ENCODE results near the gene ADGRL1. TPM values are rescaled to one million over a fixed set of nuclear protein-coding genes. Genes with fewer than 3 reads are reported as not detected.

The ADGRL1 gene
- total and polyA plus RNA-seq, 4 experiments from 2014 or later: 0.55 to 22.0 (median 10.3) TPM

DNA sequence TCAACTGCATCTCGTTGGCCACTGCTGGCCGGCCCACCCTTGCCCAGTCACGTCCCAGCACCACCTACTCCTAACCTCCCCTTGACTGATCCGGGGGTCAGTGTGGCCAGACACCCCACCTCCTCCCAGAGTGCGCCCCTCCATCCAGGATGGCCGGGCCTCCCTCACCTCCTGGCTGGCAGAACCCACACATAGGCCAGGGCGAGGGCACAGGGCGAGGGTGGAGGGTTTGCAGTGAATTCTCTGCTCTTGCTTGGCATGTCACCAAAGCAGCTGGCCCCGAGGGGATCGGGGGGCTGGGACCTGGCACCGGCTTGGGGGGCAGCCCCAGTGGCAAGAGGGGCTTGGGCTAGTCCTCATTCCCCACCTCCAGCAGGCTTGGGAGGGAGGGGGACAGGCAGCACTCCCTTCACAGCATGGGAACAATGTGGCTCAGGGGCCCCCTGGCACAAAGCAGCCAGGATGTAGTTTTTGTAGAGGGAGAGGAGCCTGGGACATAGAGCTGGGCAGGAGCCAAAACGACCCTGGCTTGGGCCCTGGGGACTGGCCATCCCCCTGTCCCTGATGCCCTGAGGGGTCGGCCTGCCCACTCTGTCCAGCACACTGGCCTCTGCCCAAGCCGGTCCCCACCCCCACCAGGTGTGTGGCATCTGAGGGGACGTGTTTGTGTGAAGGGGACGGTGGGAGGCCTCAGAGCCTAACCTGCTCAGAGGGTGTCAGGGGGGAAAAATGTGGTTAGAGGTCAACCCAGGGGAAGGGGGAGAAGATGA is 41.1 kb downstream of the ADGRL1 start:
- Histone ChIP-seq H3K27ac (ENCODE audit: low read depth, low read length) (no peak overlapping the region), H3K27me3 (ENCODE audit: insufficient read depth, low read length) (no peaks in the 10 kb centered on the region), H3K9me3 (ENCODE audit: control insufficient read depth in 1 of 2, low read length in 2 of 2) (no peaks in the 10 kb centered on the region), H3K4me3 (ENCODE audit: low read length in 2 of 2) (no peak overlapping the region), H3K4me1 (ENCODE audit: insufficient read depth, low read length) (peaks cover 26% of the 10 kb centered on the region), H3K36me3 (ENCODE audit: insufficient read depth, low read length) (no peaks in the 10 kb centered on the region)
- no peak for DNase-seq
- Mint-ChIP-seq H3K36me3 (peaks cover under 1 to 1% of the 10 kb centered on the region in 2 donors), H3K4me3 (no peak overlapping the region), H3K4me1 (peaks cover 15 to 30% (median 23%) of the 10 kb centered on the region in 4 donors), H3K27ac (peak overlapping the region in 1 of 7 donors; percentile 42), H3K9me3 (no peaks in the 10 kb centered on the region), H3K27me3 (no peaks in the 10 kb centered on the region)
- ChIA-PET CTCF (ENCODE audit: partially characterized antibody) (interaction anchor here (0.5 kb wide), 1 partner anchor 111 kb away, joined by 3 read pairs; no protein-coding TSS in a partner anchor), POLR2A (ENCODE audit: partially characterized antibody) (no interaction called here)
- intact Hi-C loops (cut with micrococcal nuclease): no loop called here

DNA sequence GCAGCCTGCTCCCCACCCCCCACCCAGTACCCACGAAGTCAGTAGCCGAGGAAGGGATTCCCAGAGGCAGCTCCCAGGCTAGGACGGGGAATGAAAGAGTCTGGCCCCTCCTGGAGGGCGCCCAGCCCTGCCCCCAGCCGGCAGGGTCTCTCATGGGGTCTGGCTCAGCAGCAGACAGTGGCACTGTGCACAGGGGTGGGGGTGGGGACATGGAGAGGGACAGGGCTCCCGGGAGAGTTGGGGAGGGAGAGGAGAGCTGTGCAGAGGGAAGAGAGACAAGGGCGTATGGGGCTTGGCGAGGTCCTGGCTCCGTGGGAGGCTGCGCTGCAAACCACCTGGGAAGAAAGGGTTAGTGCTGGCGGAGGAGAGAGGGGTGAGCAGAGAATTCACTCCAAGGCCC is 41.9 kb downstream of the ADGRL1 start:
- Histone ChIP-seq H3K27me3 (ENCODE audit: insufficient read depth, low read length) (no peaks in the 10 kb centered on the region), H3K9me3 (ENCODE audit: control insufficient read depth in 1 of 2, low read length in 2 of 2) (no peaks in the 10 kb centered on the region), H3K4me1 (ENCODE audit: insufficient read depth, low read length) (peaks cover 26% of the 10 kb centered on the region), H3K36me3 (ENCODE audit: insufficient read depth, low read length) (no peaks in the 10 kb centered on the region), H3K4me3 (ENCODE audit: low read length in 2 of 2) (no peak overlapping the region), H3K27ac (ENCODE audit: low read depth, low read length) (no peak overlapping the region)
- DNase-seq: no peak
- CTCF ChIA-PET (ENCODE audit: partially characterized antibody): no interaction called here
- Mint-ChIP-seq H3K4me1 (peaks cover 15 to 30% (median 23%) of the 10 kb centered on the region in 4 donors), H3K27me3 (no peaks in the 10 kb centered on the region), H3K9me3 (no peaks in the 10 kb centered on the region), H3K4me3 (no peak overlapping the region), H3K27ac (no peak overlapping the region), H3K36me3 (no peaks in the 10 kb centered on the region)
- POLR2A ChIA-PET (ENCODE audit: partially characterized antibody): no interaction called here
- intact Hi-C loops (cut with micrococcal nuclease): no loop called here

- no peak for DNase-seq
- H3K4me1 ChIP-seq (ENCODE audit: insufficient read depth, low read length): peaks cover 21% of the 10 kb centered on the region
- no peaks in the 10 kb centered on the region for H3K27me3 ChIP-seq (ENCODE audit: insufficient read depth, low read length)
- H3K27me3 Mint-ChIP-seq: no peaks in the 10 kb centered on the region
- peaks cover 0 to 2% of the 10 kb centered on the region in 2 donors for H3K36me3 Mint-ChIP-seq
- no peaks in the 10 kb centered on the region for H3K9me3 Mint-ChIP-seq
- H3K4me1 Mint-ChIP-seq: peaks cover 13 to 22% (median 17%) of the 10 kb centered on the region in 4 donors
- no peak overlapping the region for H3K27ac ChIP-seq (ENCODE audit: low read depth, low read length)
- no peaks in the 10 kb centered on the region for H3K36me3 ChIP-seq (ENCODE audit: insufficient read depth, low read length)
- no peak overlapping the region for H3K27ac Mint-ChIP-seq
- ChIA-PET CTCF (ENCODE audit: partially characterized antibody) (interaction anchor here (0.6 to 1.0 kb wide), 2 partner anchors 175 to 185 kb away, joined by 3 read pairs; no protein-coding TSS in a partner anchor), POLR2A (ENCODE audit: partially characterized antibody) (no interaction called here)
- H3K4me3 Mint-ChIP-seq: no peak overlapping the region
- H3K4me3 ChIP-seq (ENCODE audit: low read length in 2 of 2): no peak overlapping the region
- H3K9me3 ChIP-seq (ENCODE audit: control insufficient read depth in 1 of 2, low read length in 2 of 2): no peaks in the 10 kb centered on the region
- intact Hi-C loops (cut with micrococcal nuclease): no loop called here
Observed at GRCh38 chr19:14162871-14163297, 43.1 kb downstream of the ADGRL1 start.

- DNase-seq: no peak
- no peaks in the 10 kb centered on the region for H3K9me3 Mint-ChIP-seq
- H3K27me3 Mint-ChIP-seq: no peaks in the 10 kb centered on the region
- peaks cover 3 to 8% (median 5%) of the 10 kb centered on the region in 4 donors for H3K4me1 Mint-ChIP-seq
- H3K36me3 Mint-ChIP-seq: peaks cover 0 to 8% of the 10 kb centered on the region in 2 donors
- Histone ChIP-seq H3K4me1 (ENCODE audit: insufficient read depth, low read length) (peaks cover 7% of the 10 kb centered on the region), H3K27ac (ENCODE audit: low read depth, low read length) (no peak overlapping the region), H3K9me3 (ENCODE audit: control insufficient read depth in 1 of 2, low read length in 2 of 2) (no peaks in the 10 kb centered on the region), H3K4me3 (ENCODE audit: low read length in 2 of 2) (no peak overlapping the region), H3K27me3 (ENCODE audit: insufficient read depth, low read length) (no peaks in the 10 kb centered on the region), H3K36me3 (ENCODE audit: insufficient read depth, low read length) (peaks cover 4% of the 10 kb centered on the region)
- ChIA-PET CTCF (ENCODE audit: partially characterized antibody) (no interaction called here), POLR2A (ENCODE audit: partially characterized antibody) (interaction anchor here (0.6 to 2.0 kb wide), 2 partner anchors 11 to 74 kb away, joined by 3 to 5 read pairs; no protein-coding TSS in a partner anchor)
- intact Hi-C loops (cut with micrococcal nuclease): no loop called here
- H3K4me3 Mint-ChIP-seq: no peak overlapping the region
- H3K27ac Mint-ChIP-seq: peak overlapping the region in 1 of 7 donors; percentile 46
Observed at GRCh38 chr19:14161305-14161704, 44.7 kb downstream of the ADGRL1 start.

DNA sequence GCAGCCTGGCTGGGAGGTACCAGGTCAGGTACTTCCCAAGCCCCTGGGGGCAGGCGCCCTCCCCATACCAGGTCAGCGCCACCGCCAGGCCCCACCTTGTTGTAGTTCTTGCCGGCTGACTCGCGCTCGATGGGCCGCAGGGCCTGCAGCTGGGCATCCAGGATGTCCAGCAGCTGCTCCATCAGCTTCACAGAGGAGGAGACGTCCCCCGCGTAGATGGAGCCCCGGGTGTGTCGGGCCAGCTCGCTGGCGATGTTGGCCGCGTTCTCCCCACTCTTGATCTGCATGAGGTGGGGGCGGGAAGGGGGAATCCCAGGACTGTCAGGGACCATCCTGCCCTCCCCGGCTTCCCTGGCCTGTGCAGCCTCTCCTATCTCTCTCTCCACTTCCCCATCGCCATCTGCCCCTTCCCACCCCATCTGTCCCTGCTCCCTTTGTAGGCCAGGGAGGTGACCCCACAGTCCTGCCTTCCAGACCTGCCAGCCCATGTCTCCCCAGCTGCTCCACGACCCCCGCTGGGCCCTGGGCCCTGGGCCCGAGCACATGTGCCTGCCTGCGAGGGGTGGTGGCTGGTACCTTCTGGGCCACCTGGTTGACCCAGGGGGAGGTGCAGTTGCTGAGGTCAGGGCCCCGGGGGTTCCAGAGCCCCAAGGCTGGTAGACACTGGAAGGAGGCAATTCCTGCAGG is 45.8 kb downstream of the ADGRL1 start:
- Mint-ChIP-seq H3K36me3 (peaks cover 0 to 12% of the 10 kb centered on the region in 2 donors), H3K27ac (no peak overlapping the region)
- no peak overlapping the region for H3K27ac ChIP-seq (ENCODE audit: low read depth, low read length)

DNA sequence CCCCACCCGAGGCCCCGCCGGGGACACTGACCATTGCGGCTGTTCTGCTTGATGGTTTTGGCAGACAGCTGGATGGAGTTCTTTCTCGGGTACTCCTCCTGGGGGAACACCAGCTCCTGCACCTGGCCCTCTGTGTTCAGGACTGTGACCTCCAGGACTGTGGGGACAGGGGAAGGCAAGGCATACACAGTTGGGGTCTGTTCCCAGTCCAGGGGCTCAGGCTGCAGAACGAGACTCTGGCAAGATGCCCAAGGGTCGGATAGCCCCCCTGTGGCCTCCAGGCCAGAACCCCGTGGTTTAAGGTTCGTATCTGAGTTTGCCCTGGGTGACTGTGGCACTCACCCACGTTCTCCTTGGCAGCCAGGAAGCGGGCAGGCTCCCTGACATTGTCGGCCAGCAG is 46.9 kb downstream of the ADGRL1 start:
- H3K9me3 ChIP-seq (ENCODE audit: control insufficient read depth in 1 of 2, low read length in 2 of 2): no peaks in the 10 kb centered on the region
- no peak for DNase-seq
- Mint-ChIP-seq H3K36me3 (peaks cover 0 to 17% of the 10 kb centered on the region in 2 donors), H3K27me3 (no peaks in the 10 kb centered on the region), H3K4me3 (no peak overlapping the region), H3K9me3 (no peaks in the 10 kb centered on the region), H3K27ac (no peak overlapping the region), H3K4me1 (peaks cover 0 to 4% (median under 1%) of the 10 kb centered on the region in 4 donors)
- ChIA-PET CTCF (ENCODE audit: partially characterized antibody) (interaction anchor here (0.8 to 1.2 kb wide), 2 partner anchors 22 to 189 kb away, joined by 3 read pairs; partner anchors contain the start of gene ASF1B), POLR2A (ENCODE audit: partially characterized antibody) (interaction anchor here (2.5 kb wide), 1 partner anchor 10 kb away, joined by 13 read pairs; no protein-coding TSS in a partner anchor)
- H3K4me3 ChIP-seq (ENCODE audit: low read length in 2 of 2): no peak overlapping the region
- H3K4me1 ChIP-seq (ENCODE audit: insufficient read depth, low read length): no peaks in the 10 kb centered on the region
- no peaks in the 10 kb centered on the region for H3K27me3 ChIP-seq (ENCODE audit: insufficient read depth, low read length)
- intact Hi-C loops (cut with micrococcal nuclease): no loop called here
- no peak overlapping the region for H3K27ac ChIP-seq (ENCODE audit: low read depth, low read length)
- H3K36me3 ChIP-seq (ENCODE audit: insufficient read depth, low read length): peaks cover 4% of the 10 kb centered on the region

More for the DNA sequence above, 45.8 kb downstream of the ADGRL1 start:
- Mint-ChIP-seq H3K4me3 (no peak overlapping the region), H3K9me3 (no peaks in the 10 kb centered on the region), H3K27me3 (no peaks in the 10 kb centered on the region), H3K4me1 (no peaks in the 10 kb centered on the region)
- ChIA-PET CTCF (ENCODE audit: partially characterized antibody) (no interaction called here), POLR2A (ENCODE audit: partially characterized antibody) (interaction anchor here (2.0 kb wide), 1 partner anchor 10 kb away, joined by 5 read pairs; no protein-coding TSS in a partner anchor)
- intact Hi-C loops (cut with micrococcal nuclease): no loop called here
- no peak for DNase-seq
- Histone ChIP-seq H3K9me3 (ENCODE audit: control insufficient read depth in 1 of 2, low read length in 2 of 2) (no peaks in the 10 kb centered on the region), H3K4me3 (ENCODE audit: low read length in 2 of 2) (no peak overlapping the region), H3K4me1 (ENCODE audit: insufficient read depth, low read length) (no peaks in the 10 kb centered on the region), H3K36me3 (ENCODE audit: insufficient read depth, low read length) (peaks cover 4% of the 10 kb centered on the region), H3K27me3 (ENCODE audit: insufficient read depth, low read length) (no peaks in the 10 kb centered on the region)
